IgD-negative memory B cell (primary cell): ENCODE measurements around the gene CLSTN1. TPM values are rescaled to one million over a fixed set of nuclear protein-coding genes. Genes with fewer than 3 reads are reported as not detected.
"Not testable (repeated sequence)": the region's sequence is repeated elsewhere in the genome, so short reads cannot be mapped to it uniquely, and the experiment has no call there.

ENCODE experiments used
- H3K27ac Mint-ChIP-seq, 3 donors: one replicate each; pipeline ENCODE4 v1.8.0; 2020 to 2022; ENCODE audit warnings: mild to moderate bottlenecking in 3 of 3, mixed read lengths in 3 of 3, moderate library complexity in 1 of 3
- H3K27me3 Mint-ChIP-seq: one replicate; pipeline ENCODE4 v1.8.0; 2021; ENCODE audit warnings: mixed read lengths
- H3K36me3 Mint-ChIP-seq: one replicate; pipeline ENCODE4 v1.8.0; 2020; ENCODE audit warnings: mild to moderate bottlenecking, mixed read lengths
- H3K4me1 Mint-ChIP-seq, 3 donors: one replicate each; pipeline ENCODE4 v1.8.0; 2020 to 2022; ENCODE audit warnings: mixed read lengths in 3 of 3, mild to moderate bottlenecking in 1 of 3
- H3K4me3 Mint-ChIP-seq, 4 donors: one replicate each; pipeline ENCODE4 v1.8.0; 2020 to 2022; ENCODE audit warnings: mild to moderate bottlenecking in 4 of 4, mixed read lengths in 4 of 4, moderate library complexity in 3 of 4
- H3K9me3 Mint-ChIP-seq, 3 donors: one replicate each; pipeline ENCODE4 v1.8.0; 2020 to 2021; ENCODE audit warnings: mixed read lengths in 3 of 3, mild to moderate bottlenecking in 1 of 3
- polyA plus RNA-seq: library from polyadenylated mRNA; unstranded; fragments of 300-500 nt; fragmentation: Illumina TruSeq; gene quantifications from one replicate; pipeline ENCODE4 v1.2.3, GENCODE V29; 2021

Gene CLSTN1
- polyA plus RNA-seq, 1 donor from 2014 or later, result 24.7 TPM

- peaks cover 3% of the 10 kb centered on the region for H3K36me3 Mint-ChIP-seq
- no peak overlapping the region for H3K4me3 Mint-ChIP-seq
- H3K27ac Mint-ChIP-seq, result no peak overlapping the region
- H3K27me3 Mint-ChIP-seq, result no peaks in the 10 kb centered on the region
- peaks cover 17 to 19% (median 18%) of the 10 kb centered on the region in 3 donors for H3K4me1 Mint-ChIP-seq
- no peaks in the 10 kb centered on the region for H3K9me3 Mint-ChIP-seq
These were observed 16.2 kb downstream of the CLSTN1 start for GRCh38 chr1:9807541-9807940.

- peaks cover 23 to 28% (median 26%) of the 10 kb centered on the region in 3 donors for H3K4me1 Mint-ChIP-seq
- not testable (repeated sequence) for H3K27ac Mint-ChIP-seq, H3K4me3 Mint-ChIP-seq, H3K9me3 Mint-ChIP-seq, H3K36me3 Mint-ChIP-seq, H3K27me3 Mint-ChIP-seq
These were observed 17.8 kb downstream of the CLSTN1 start for GRCh38 chr1:9805972-9806371.

DNA sequence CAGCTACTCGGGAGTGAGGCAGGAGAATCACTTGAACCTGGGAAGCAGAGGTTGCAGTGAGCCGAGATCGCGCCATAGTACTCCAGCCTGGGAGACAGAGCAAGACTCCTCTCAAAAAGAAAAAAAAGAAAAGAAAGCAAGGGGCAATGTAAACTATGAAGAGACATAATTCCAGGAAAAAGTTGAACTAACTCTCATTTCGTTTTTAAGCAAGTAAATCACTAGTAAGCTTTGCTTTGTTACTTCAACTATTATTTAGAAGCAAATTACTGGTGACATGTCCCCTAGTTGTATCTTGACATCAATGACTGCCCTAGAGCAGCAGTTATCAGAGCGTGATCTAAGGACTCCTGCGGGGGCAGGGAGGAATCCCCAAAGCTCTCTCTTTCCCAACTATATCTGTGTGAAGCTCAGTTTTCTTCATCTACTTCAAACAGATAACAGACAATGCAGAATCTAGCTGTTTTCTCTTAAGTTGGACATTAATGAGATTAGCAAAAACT lies 18.7 kb downstream of the CLSTN1 start:
- Mint-ChIP-seq H3K27ac (no peak overlapping the region), H3K36me3 (peaks cover 3% of the 10 kb centered on the region), H3K27me3 (no peaks in the 10 kb centered on the region), H3K4me3 (no peak overlapping the region), H3K4me1 (peaks cover 22 to 28% (median 25%) of the 10 kb centered on the region in 3 donors), H3K9me3 (no peaks in the 10 kb centered on the region)

GRCh38 chr1:9803003-9803918 lies 20.5 kb downstream of the CLSTN1 start:
- peaks cover 20 to 28% (median 22%) of the 10 kb centered on the region in 3 donors for H3K4me1 Mint-ChIP-seq
- not testable (repeated sequence) for H3K36me3 Mint-ChIP-seq, H3K9me3 Mint-ChIP-seq, H3K27me3 Mint-ChIP-seq, H3K4me3 Mint-ChIP-seq
- H3K27ac Mint-ChIP-seq, result peak overlapping the region in 2 of 3 donors; percentile 19 to 73

- Mint-ChIP-seq H3K4me3 (peak overlapping the region in 1 of 4 donors; percentile 65), H3K4me1 (peaks cover 23 to 29% (median 24%) of the 10 kb centered on the region in 3 donors)
These were observed 21.9 kb downstream of the CLSTN1 start for GRCh38 chr1:9801909-9802308.

GRCh38 chr1:9798236-9799130 lies 25.3 kb downstream of the CLSTN1 start:
- Mint-ChIP-seq H3K9me3 (no peaks in the 10 kb centered on the region), H3K27ac (peak overlapping the region in 2 of 3 donors; percentile 25 to 71), H3K4me3 (peak overlapping the region in 1 of 4 donors; percentile 58), H3K4me1 (peaks cover 34 to 45% (median 37%) of the 10 kb centered on the region in 3 donors), H3K36me3 (peaks cover 6% of the 10 kb centered on the region), H3K27me3 (no peaks in the 10 kb centered on the region)

More at GRCh38 chr1:9801909-9802308, 21.9 kb downstream of the CLSTN1 start:
- Mint-ChIP-seq H3K36me3 (peaks cover 5% of the 10 kb centered on the region), H3K27me3 (no peaks in the 10 kb centered on the region), H3K9me3 (no peaks in the 10 kb centered on the region), H3K27ac (peak overlapping the region in 1 of 3 donors; percentile 24)

DNA sequence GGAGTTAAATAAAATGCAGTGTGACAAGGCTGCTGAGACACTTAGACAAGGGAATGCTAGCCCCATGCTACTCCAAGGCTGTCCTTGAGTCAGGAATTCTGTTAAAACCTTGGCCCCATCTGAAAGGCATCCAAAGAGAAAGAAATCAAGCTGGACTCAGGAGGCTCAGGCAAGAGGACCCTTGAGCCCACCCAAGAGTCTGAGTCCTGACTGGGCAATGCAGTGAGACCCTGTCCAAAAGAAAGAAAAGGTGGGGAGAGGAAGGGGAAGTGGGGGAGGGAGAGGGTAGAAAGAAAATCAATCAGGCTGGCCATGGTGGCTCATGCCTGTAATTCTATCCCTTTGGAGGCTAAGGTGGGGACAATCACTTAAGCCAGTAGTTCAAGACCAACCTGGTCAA lies 26.7 kb downstream of the CLSTN1 start:
- peaks cover 29 to 42% (median 31%) of the 10 kb centered on the region in 3 donors for H3K4me1 Mint-ChIP-seq
- H3K9me3 Mint-ChIP-seq, result no peaks in the 10 kb centered on the region
- peak overlapping the region in 1 of 3 donors; percentile 51 for H3K27ac Mint-ChIP-seq
- H3K4me3 Mint-ChIP-seq, result peak overlapping the region in 1 of 4 donors; percentile 20
- H3K36me3 Mint-ChIP-seq, result peaks cover 6% of the 10 kb centered on the region
- no peaks in the 10 kb centered on the region for H3K27me3 Mint-ChIP-seq

DNA sequence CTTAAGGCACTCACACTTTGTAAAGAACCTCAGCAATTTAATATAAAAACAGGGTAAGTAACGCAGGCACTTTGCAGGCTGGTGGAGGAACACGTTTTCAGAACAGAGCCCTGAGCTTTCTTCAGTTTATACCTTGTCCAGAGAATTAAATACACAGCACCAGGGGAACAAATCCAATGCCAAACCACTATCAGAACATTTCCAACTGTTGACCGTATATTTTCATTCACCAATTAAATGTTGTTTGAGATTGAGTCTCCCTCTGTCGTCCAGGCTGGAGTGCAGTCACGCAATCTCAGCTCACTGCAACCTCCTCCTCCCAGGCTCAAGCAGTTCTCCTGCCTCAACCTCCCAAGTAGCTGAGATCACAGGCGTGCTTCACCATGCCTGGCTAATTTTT lies 29.7 kb downstream of the CLSTN1 start:
- H3K36me3 Mint-ChIP-seq, result peaks cover 4% of the 10 kb centered on the region
- no peak overlapping the region for H3K4me3 Mint-ChIP-seq
- H3K27me3 Mint-ChIP-seq, result no peaks in the 10 kb centered on the region
- no peaks in the 10 kb centered on the region for H3K9me3 Mint-ChIP-seq
- H3K4me1 Mint-ChIP-seq, result peaks cover 22 to 37% (median 28%) of the 10 kb centered on the region in 3 donors
- peak overlapping the region in 1 of 3 donors; percentile 85 for H3K27ac Mint-ChIP-seq

DNA sequence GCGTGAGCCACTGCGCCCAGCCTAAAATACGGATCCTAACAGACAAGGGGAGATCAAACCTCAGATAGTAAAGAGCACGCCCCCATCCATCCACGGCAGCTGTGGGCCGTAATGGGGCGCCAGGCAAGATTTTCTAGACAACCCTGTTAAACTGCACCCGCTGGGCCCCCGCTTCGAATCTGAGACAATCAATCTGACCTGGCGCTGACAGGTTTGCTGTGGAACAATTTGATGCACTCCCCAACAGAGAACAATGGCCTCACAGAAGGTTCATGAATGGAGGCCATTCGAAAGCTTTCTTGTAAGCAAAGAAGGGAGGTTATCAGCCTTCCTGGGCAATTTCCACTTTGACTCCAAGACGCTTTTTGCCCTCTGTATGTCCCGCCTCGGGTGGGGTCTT lies 30.5 kb downstream of the CLSTN1 start:
- Mint-ChIP-seq H3K4me3 (no peak overlapping the region), H3K9me3 (no peaks in the 10 kb centered on the region), H3K4me1 (peaks cover 22 to 36% (median 30%) of the 10 kb centered on the region in 3 donors), H3K27me3 (no peaks in the 10 kb centered on the region), H3K36me3 (peaks cover 4% of the 10 kb centered on the region), H3K27ac (peak overlapping the region in 1 of 3 donors; percentile 46)

- peaks cover 25 to 37% (median 29%) of the 10 kb centered on the region in 3 donors for H3K4me1 Mint-ChIP-seq
- H3K9me3 Mint-ChIP-seq, result no peaks in the 10 kb centered on the region
- H3K27me3 Mint-ChIP-seq, result no peaks in the 10 kb centered on the region
- H3K4me3 Mint-ChIP-seq, result no peak overlapping the region
- H3K27ac Mint-ChIP-seq, result peak overlapping the region in 2 of 3 donors; percentile 8 to 26
- peaks cover 4% of the 10 kb centered on the region for H3K36me3 Mint-ChIP-seq
These were observed 31.4 kb downstream of the CLSTN1 start for GRCh38 chr1:9792156-9793042.

GRCh38 chr1:9789700-9790099 lies 34.1 kb downstream of the CLSTN1 start:
- not testable (repeated sequence) for H3K9me3 Mint-ChIP-seq, H3K36me3 Mint-ChIP-seq, H3K27me3 Mint-ChIP-seq
- peak overlapping the region in 2 of 3 donors; percentile 13 to 83 for H3K27ac Mint-ChIP-seq
- H3K4me1 Mint-ChIP-seq, result peaks cover 21 to 39% (median 29%) of the 10 kb centered on the region in 3 donors
- H3K4me3 Mint-ChIP-seq, result peak overlapping the region in 1 of 4 donors; percentile 1

GRCh38 chr1:9787702-9788101 lies 36.1 kb downstream of the CLSTN1 start:
- H3K4me3 Mint-ChIP-seq, result peak overlapping the region; percentile 74 to 91 (median 76)
- H3K27me3 Mint-ChIP-seq, result no peaks in the 10 kb centered on the region
- H3K9me3 Mint-ChIP-seq, result no peaks in the 10 kb centered on the region
- peak overlapping the region; percentile 83 to 96 (median 94) for H3K27ac Mint-ChIP-seq
- peaks cover 2% of the 10 kb centered on the region for H3K36me3 Mint-ChIP-seq
- peaks cover 21 to 35% (median 28%) of the 10 kb centered on the region in 3 donors for H3K4me1 Mint-ChIP-seq

- Mint-ChIP-seq H3K4me1 (peaks cover 21 to 30% (median 28%) of the 10 kb centered on the region in 3 donors), H3K4me3 (no peak overlapping the region), H3K27ac (no peak overlapping the region)
These were observed 38.4 kb downstream of the CLSTN1 start for GRCh38 chr1:9785406-9785805.

More at GRCh38 chr1:9785406-9785805, 38.4 kb downstream of the CLSTN1 start:
- peaks cover 2% of the 10 kb centered on the region for H3K36me3 Mint-ChIP-seq
- H3K9me3 Mint-ChIP-seq, result no peaks in the 10 kb centered on the region
- H3K27me3 Mint-ChIP-seq, result no peaks in the 10 kb centered on the region
